Measurements from ENCODE around the gene QRFP.

Gene QRFP

GRCh38 chr9:130880599-130881220, 15.9 kb downstream of the QRFP start:
- no peak overlapping the region for H3K27ac ChIP-seq
- TF ChIP-seq CTCF (conservative IDR thresholded peaks at IDR 0.05), result no peak

- no peak for TF ChIP-seq CTCF (conservative IDR thresholded peaks at IDR 0.05)
- no peak overlapping the region for H3K27ac ChIP-seq
Observed at GRCh38 chr9:130879863-130880411, 16.7 kb downstream of the QRFP start.

GRCh38 chr9:130878295-130878694, 18.3 kb downstream of the QRFP start:
- TF ChIP-seq CTCF (conservative IDR thresholded peaks at IDR 0.05), result no peak

GRCh38 chr9:130877300-130877699, 19.3 kb downstream of the QRFP start:
- TF ChIP-seq CTCF (conservative IDR thresholded peaks at IDR 0.05), result no peak
- no peak overlapping the region for H3K27ac ChIP-seq

More at GRCh38 chr9:130878295-130878694, 18.3 kb downstream of the QRFP start:
- no peak overlapping the region for H3K27ac ChIP-seq

GRCh38 chr9:130874783-130875182, 21.8 kb downstream of the QRFP start:
- H3K27ac ChIP-seq, result peak overlapping the region; percentile 95
- TF ChIP-seq CTCF (conservative IDR thresholded peaks at IDR 0.05), result no peak

- no peak for TF ChIP-seq CTCF (conservative IDR thresholded peaks at IDR 0.05)
- peak overlapping the region; percentile 95 for H3K27ac ChIP-seq
Observed at GRCh38 chr9:130873966-130874365, 22.6 kb downstream of the QRFP start.

- peak overlapping the region; percentile 95 for H3K27ac ChIP-seq
- no peak for TF ChIP-seq CTCF (conservative IDR thresholded peaks at IDR 0.05)
Observed at GRCh38 chr9:130872912-130873503, 23.6 kb downstream of the QRFP start.
